Esophagus squamous epithelium (tissue), 5 donors: ENCODE measurements around the gene DUS2. TPM values are rescaled to one million over a fixed set of nuclear protein-coding genes. Genes with fewer than 3 reads are reported as not detected.
A peak's percentile ranks its signal among the peaks of the same experiment; 100 is the strongest.
"Not testable (repeated sequence)": the region's sequence is repeated elsewhere in the genome, so short reads cannot be mapped to it uniquely, and the experiment has no call there.

Experiments
- DNase-seq: peaks from one replicate; lab custom pipeline; 2025; lab: John Stamatoyannopoulos, UW
- H3K27ac ChIP-seq, 4 donors: fragments of 200-600 bp; sonication (generic); one replicate each; pipeline ENCODE4 v1.5.1; 2016 to 2019; ENCODE audit warnings: mild to moderate bottlenecking in 1 of 4
- H3K27me3 ChIP-seq, 4 donors: fragments of 200-600 bp; sonication (generic); 1 replicate in 3 of 4; 2 replicates in 1 of 4; pipeline versions ENCODE4 v1.5.1 to v1.6.0; 2017 to 2021; ENCODE audit warnings: antibody characterized with exemption in 1 of 4
- H3K36me3 ChIP-seq, 3 donors: fragments of 200-600 bp; sonication (generic); one replicate each; pipeline ENCODE4 v1.5.1; 2016 to 2019
- H3K4me1 ChIP-seq, 3 donors: fragments of 200-600 bp; sonication (generic); one replicate each; pipeline ENCODE4 v1.5.1; 2017 to 2019
- H3K4me3 ChIP-seq, 4 donors: fragments of 200-600 bp; sonication (generic); 1 replicate in 3 of 4; 2 replicates in 1 of 4; pipeline ENCODE4 v1.5.1; 2016 to 2019; ENCODE audit warnings: mild to moderate bottlenecking in 2 of 4, moderate library complexity in 1 of 4
- H3K9me3 ChIP-seq, 3 donors: fragments of 200-600 bp; sonication (generic); one replicate each; pipeline ENCODE4 v1.5.1; 2016 to 2019
- CTCF ChIP-seq, 6 experiments: fragments of 450-650 bp in 4 of 6; fragments of 200-600 bp in 2 of 6; sonication (generic) in 2 of 6; IDR thresholded peaks; one replicate each; pipeline ENCODE4 v1.5.1; 2016 to 2019; ENCODE audit warnings: antibody characterized with exemption in 6 of 6, mild to moderate bottlenecking in 4 of 6, moderate library complexity in 4 of 6
- POLR2A ChIP-seq, 4 donors: fragments of 450-650 bp; IDR thresholded peaks; one replicate each; pipeline ENCODE4 v1.6.1; 2017; ENCODE audit warnings: antibody characterized with exemption in 4 of 4, mild to moderate bottlenecking in 4 of 4, moderate library complexity in 3 of 4
- WGBS, 2 donors: methylation state at CpG; one replicate each; pipeline ENCODE4 v1.1.5; 2018; 5-methylcytosine and 5-hydroxymethylcytosine counted together
- intact Hi-C: fragments of 100-400 bp; cut with DNase I; formaldehyde crosslinking; loops from one replicate; pipeline ENCODE4 v1.15.0; 2022
- total RNA-seq, 4 donors: library from RNA; depleted of rRNA; stranded (reverse); fragments of >200 nt; gene quantifications; one replicate each; pipeline ENCODE4 v1.1.0, GENCODE V29; 2016
- donor health status: DM: yes; HTN: yes; CAD: no.

The DUS2 gene
- total RNA-seq, 4 donors from 2014 or later, result 9.9 to 26.1 (median 14.7) TPM

GRCh38 chr16:68116256-68116867, 93.3 kb downstream of the DUS2 start:
- peaks cover 0 to 23% (median 5%) of the 10 kb centered on the region in 3 donors for H3K4me1 ChIP-seq
- intact Hi-C loops, result no loop called here
- no peak overlapping the region for H3K4me3 ChIP-seq
- H3K9me3 ChIP-seq, result peaks cover 0 to under 1% (median 0%) of the 10 kb centered on the region in 3 donors
- H3K27me3 ChIP-seq, result no peaks in the 10 kb centered on the region
- no peak for TF ChIP-seq POLR2A (IDR thresholded peaks at IDR 0.05)
- peak; percentile 17 to 55 (median 32) for TF ChIP-seq CTCF (IDR thresholded peaks at IDR 0.05)
- H3K36me3 ChIP-seq, result no peaks in the 10 kb centered on the region
- 67 to 75% methylated on average over 2 of the region's 2 CpGs for WGBS, 2 donors
- no peak for DNase-seq
- H3K27ac ChIP-seq, result no peak overlapping the region

DNA sequence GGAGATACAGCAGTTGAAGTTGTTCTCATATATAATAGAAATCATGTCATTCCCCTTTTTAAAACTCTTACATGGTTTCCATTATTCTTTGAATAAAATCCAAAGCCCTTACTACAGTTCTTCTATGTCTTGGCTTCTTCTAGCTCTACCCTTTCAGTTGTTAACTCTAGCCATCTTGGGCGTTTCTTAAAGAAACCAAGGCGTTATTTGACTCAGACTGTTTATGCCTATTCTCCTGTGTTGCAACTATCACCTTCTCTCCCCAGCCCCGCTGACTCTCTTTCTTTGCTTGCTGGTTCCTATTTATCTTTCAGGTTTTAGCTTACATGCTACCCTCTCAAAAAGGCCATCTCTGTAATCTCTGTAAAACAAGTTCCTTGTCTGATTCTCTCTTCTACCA, 94.8 kb downstream of the DUS2 start:
- Histone ChIP-seq H3K4me1 (peaks cover 0 to 23% (median 5%) of the 10 kb centered on the region in 3 donors), H3K9me3 (no peaks in the 10 kb centered on the region), H3K36me3 (peaks cover 0 to 6% (median 0%) of the 10 kb centered on the region in 3 donors), H3K27me3 (no peaks in the 10 kb centered on the region), H3K4me3 (no peak overlapping the region), H3K27ac (no peak overlapping the region)
- TF ChIP-seq POLR2A (IDR thresholded peaks at IDR 0.05), result no peak
- no peak for TF ChIP-seq CTCF (IDR thresholded peaks at IDR 0.05)
- no peak for DNase-seq
- intact Hi-C loops, result no loop called here
- WGBS, 2 donors, result 70 to 77% methylated on average over 3 of the region's 3 CpGs

GRCh38 chr16:68118954-68119353, 95.9 kb downstream of the DUS2 start:
- H3K27me3 ChIP-seq, DNase-seq: not testable (repeated sequence)
- WGBS, 2 donors, result 95% methylated on average over 8 to 13 of the region's 13 CpGs

GRCh38 chr16:68120496-68120895, 97.4 kb downstream of the DUS2 start:
- DNase-seq, H3K27me3 ChIP-seq, H3K4me3 ChIP-seq, H3K36me3 ChIP-seq, H3K27ac ChIP-seq, H3K9me3 ChIP-seq, intact Hi-C loops: not testable (repeated sequence)
- H3K4me1 ChIP-seq, result peaks cover 0 to 19% (median 0%) of the 10 kb centered on the region in 3 donors
- 91 to 94% methylated on average over 3 to 5 of the region's 5 CpGs for WGBS, 2 donors

More at GRCh38 chr16:68118954-68119353, 95.9 kb downstream of the DUS2 start:
- H3K36me3 ChIP-seq, H3K4me3 ChIP-seq, intact Hi-C loops, H3K9me3 ChIP-seq, H3K27ac ChIP-seq: not testable (repeated sequence)
- H3K4me1 ChIP-seq, result peaks cover 0 to 23% (median 5%) of the 10 kb centered on the region in 3 donors

GRCh38 chr16:68126395-68126794, 103.3 kb downstream of the DUS2 start:
- WGBS, 2 donors, result 70 to 100% methylated on average over 1 to 2 of the region's 2 CpGs
- intact Hi-C loops, result no loop called here

More at GRCh38 chr16:68126395-68126794, 103.3 kb downstream of the DUS2 start:
- peaks cover 0 to 10% (median 0%) of the 10 kb centered on the region in 3 donors for H3K4me1 ChIP-seq
- no peak for DNase-seq
- no peaks in the 10 kb centered on the region for H3K9me3 ChIP-seq
- no peak overlapping the region for H3K4me3 ChIP-seq
- peaks cover 0 to 15% (median 0%) of the 10 kb centered on the region in 3 donors for H3K36me3 ChIP-seq
- no peaks in the 10 kb centered on the region for H3K27me3 ChIP-seq
- TF ChIP-seq POLR2A (IDR thresholded peaks at IDR 0.05) (no peak), CTCF (IDR thresholded peaks at IDR 0.05) (no peak)
- H3K27ac ChIP-seq, result no peak overlapping the region
